K562 (cell line): ENCODE measurements around the gene PCDHB13. TPM values are rescaled to one million over a fixed set of nuclear protein-coding genes. Genes with fewer than 3 reads are reported as not detected.

Experiments
- ATAC-seq: fragments of 200-7000 bp; cut with Tn5 transposase; 3 replicates; pipeline ENCODE4 v1.9.1; 2020; ENCODE audit warnings: moderate library complexity
- BruUV-seq: library from RNA; stranded (reverse); fragments of 400-500 nt; replicated peaks from 2 replicates; lab custom pipeline; 2021; lab: Mats Ljungman, UMichigan
- CTCF ChIA-PET: fragments of 300-600 bp; formaldehyde crosslinking; extraction: SDS; loops from one replicate; lab custom pipeline; 2021; ENCODE audit warnings: low intra/inter-chr PET ratio; lab: Yijun Ruan, JAX
- POLR2A ChIA-PET: fragments of 300-600, 350-650 bp; sonication (Branson Sonifier 250); formaldehyde crosslinking; extraction: SDS; loops from one replicate; lab custom pipeline; 2021; ENCODE audit warnings: antibody characterized with exemption, inconsistent platforms; lab: Yijun Ruan, JAX
- DNase-seq, 4 experiments: peaks; one replicate each; pipeline versions ENCODE4 v3.0.0 to v3.0.0-alpha.2; 2011 to 2018; ENCODE audit warnings: low spot score in 3 of 4, mixed read lengths in 3 of 4; ENCODE audit errors: extremely low read depth in 1 of 4
- FAIRE-seq: peaks from 2 replicates; lab custom pipeline; 2011; peaks lifted over from hg19 to GRCh38; lab: Jason Lieb, UNC
- H2AFZ ChIP-seq: 2 replicates; pipeline ENCODE4 v1.6.0; 2011; ENCODE audit warnings: low read depth, low read length, control low read depth, inconsistent platforms
- H3K27ac ChIP-seq: fragments of 200-600 bp; 3 replicates; pipeline ENCODE4 v1.8.0; 2011; ENCODE audit warnings: low read depth, mild to moderate bottlenecking, control low read depth, inconsistent platforms, low read length, moderate library complexity, mixed read lengths; ENCODE audit errors: extremely low read depth
- H3K27me3 ChIP-seq, 2 experiments: fragments of 300-600 bp in 1 of 2; 2 replicates in 1 of 2; 3 replicates in 1 of 2; pipeline versions ENCODE4 v1.6.0 to v1.8.0; 2011; ENCODE audit warnings: inconsistent platforms in 2 of 2, low read length in 2 of 2, mild to moderate bottlenecking in 1 of 2, mixed read lengths in 1 of 2, moderate library complexity in 1 of 2; ENCODE audit not compliant: control insufficient read depth in 2 of 2, insufficient read depth in 2 of 2
- H3K36me3 ChIP-seq: fragments of 300-600 bp; 3 replicates; pipeline ENCODE4 v1.8.0; 2011; ENCODE audit warnings: mild to moderate bottlenecking, low read length, inconsistent platforms; ENCODE audit not compliant: control insufficient read depth, insufficient read depth
- H3K4me1 ChIP-seq, 2 experiments: fragments of 200-600 bp in 1 of 2; replicated peaks in 1 of 2; 2 replicates in 1 of 2; 3 replicates in 1 of 2; pipeline versions ENCODE4 v1.5.1 to v1.8.0; 2011; ENCODE audit warnings: inconsistent platforms in 2 of 2, low read length in 2 of 2, mild to moderate bottlenecking in 1 of 2, mixed read lengths in 1 of 2, moderate library complexity in 1 of 2; ENCODE audit not compliant: control insufficient read depth in 2 of 2, insufficient read depth in 2 of 2
- H3K4me2 ChIP-seq: 2 replicates; pipeline ENCODE4 v1.6.1; 2011; ENCODE audit warnings: low read length, control low read depth, inconsistent platforms, mixed read lengths; ENCODE audit not compliant: insufficient read depth
- H3K4me3 ChIP-seq: fragments of 200-600 bp; sonication (generic), shearing (Covaris generic); 2 replicates; pipeline ENCODE4 v1.5.1; 2016; ENCODE audit warnings: control low read depth, inconsistent platforms
- H3K79me2 ChIP-seq: fragments of 200-600 bp; 3 replicates; pipeline ENCODE4 v1.8.0; 2011; ENCODE audit warnings: low read length, inconsistent platforms; ENCODE audit not compliant: control insufficient read depth, insufficient read depth
- H3K9ac ChIP-seq, 2 experiments: 2 replicates each; pipeline versions ENCODE4 v1.6.0 to v1.6.1; 2011; ENCODE audit warnings: low read depth in 2 of 2, low read length in 2 of 2, control low read depth in 1 of 2, inconsistent platforms in 1 of 2, mild to moderate bottlenecking in 1 of 2, mixed read lengths in 1 of 2; ENCODE audit not compliant: insufficient read depth in 1 of 2
- H3K9me1 ChIP-seq: one replicate; pipeline ENCODE4 v1.6.0; 2011; ENCODE audit warnings: inconsistent platforms, mild to moderate bottlenecking, low read length, moderate library complexity; ENCODE audit not compliant: control insufficient read depth, insufficient read depth
- H3K9me3 ChIP-seq: replicated peaks from 2 replicates; pipeline ENCODE4 v1.5.1; 2011; ENCODE audit warnings: low read depth, low read length, inconsistent platforms; ENCODE audit not compliant: control insufficient read depth, insufficient read depth
- H4K20me1 ChIP-seq: replicated peaks from 2 replicates; pipeline ENCODE4 v1.6.1; 2011; ENCODE audit warnings: low read length, inconsistent platforms, mixed read lengths; ENCODE audit not compliant: control insufficient read depth, insufficient read depth
- PCBP1 ChIP-seq: fragments of 200-400 bp; formaldehyde crosslinking; IDR thresholded peaks from 2 replicates; pipeline ENCODE4 v1.6.1; 2018; ENCODE audit warnings: mild to moderate bottlenecking, low read depth, low read length; ENCODE audit not compliant: poor library complexity, severe bottlenecking
- ZNF274 ChIP-seq: IDR thresholded peaks from 2 replicates; pipeline ENCODE4 v1.6.1; 2011; ENCODE audit warnings: low read depth, mild to moderate bottlenecking, low read length, moderate library complexity, borderline replicate concordance
- WGBS: fragments of 100-300 bp; shearing (Covaris generic); methylation state at CpG from one replicate; pipeline ENCODE4 v1.1.6; 2016; ENCODE audit warnings: low coverage, mixed read lengths; ENCODE audit not compliant: insufficient coverage; ENCODE audit errors: missing lambda C conversion rate; 5-methylcytosine and 5-hydroxymethylcytosine counted together
- in situ Hi-C: fragments of 300-500 bp; cut with MboI; formaldehyde crosslinking; loops from 4 replicates; pipeline ENCODE4 v1.15.0; 2018; ENCODE audit warnings: inconsistent platforms, mixed read lengths
- intact Hi-C: fragments of 100-400 bp; cut with micrococcal nuclease; formaldehyde crosslinking; loops from 2 replicates; pipeline ENCODE4 v1.14.2; 2022
- polyA plus RNA-seq, 8 experiments: library from polyadenylated mRNA; depleted of rRNA in 4 of 8; stranded (reverse) in 5 of 8; unstranded in 3 of 8; fragments of >200 nt; fragmentation: Nextera tagmentation in 2 of 8; fragmentation: Illumina TruSeq in 1 of 8; extraction: Ambion mirVana in 2 of 8; extraction: Trizol in 1 of 8; gene quantifications; 2 replicates each; pipeline versions ENCODE4 v1.2.1 to v1.2.3, GENCODE V29; 2011 to 2014; ENCODE audit warnings: inconsistent platforms in 1 of 8, missing spikeins in 1 of 8
- total RNA-seq, 7 experiments: library from RNA; depleted of rRNA in 6 of 7; stranded (reverse); fragments of >200 nt in 6 of 7; fragmentation: Illumina TruSeq in 2 of 7; extraction: Trizol in 2 of 7; gene quantifications; 2 replicates each; pipeline versions ENCODE4 v1.2.1 to v1.2.3, GENCODE V29; 2011 to 2021; ENCODE audit warnings: low replicate concordance in 1 of 7

The PCDHB13 gene
- total and polyA plus RNA-seq, 9 of the 15 experiments (the other 6 are each of a cell fraction or from before 2014, with no cell fraction given): 0.01 TPM; not detected in 8

DNA sequence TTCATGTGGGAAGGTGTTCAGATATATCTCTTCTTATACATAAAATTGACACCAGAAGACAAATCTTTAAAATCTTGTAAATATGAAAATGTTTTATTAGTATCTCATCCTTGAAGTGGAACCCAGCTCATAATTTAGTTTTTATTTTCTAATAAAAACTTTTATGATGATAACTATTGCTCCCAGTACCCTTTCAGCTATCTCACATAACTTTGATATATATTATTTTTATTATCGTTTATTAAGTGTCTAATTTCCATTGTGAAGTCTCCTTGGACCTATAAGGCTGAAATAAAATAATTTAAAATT is 47.5 kb downstream of the PCDHB13 start:
- Histone ChIP-seq H3K9ac (no peak overlapping the region), H3K36me3 (no peaks in the 10 kb centered on the region), H3K4me3 (no peak overlapping the region), H2AFZ (no peak overlapping the region), H3K4me2 (no peak overlapping the region), H3K27ac (no peak overlapping the region), H3K9me1 (no peaks in the 10 kb centered on the region), H3K79me2 (no peaks in the 10 kb centered on the region), H3K9me3 (peaks cover 13% of the 10 kb centered on the region), H4K20me1 (no peaks in the 10 kb centered on the region), H3K4me1 (no peaks in the 10 kb centered on the region), H3K27me3 (no peaks in the 10 kb centered on the region)
- ChIA-PET POLR2A (interaction anchor here (0.6 kb wide), 1 partner anchor 65 kb away, joined by 3 read pairs; no protein-coding TSS in a partner anchor), CTCF (no interaction called here)
- intact Hi-C loops (no loop called here), in situ Hi-C loops (no loop called here)
- DNase-seq (no peak), FAIRE-seq (no peak), ATAC-seq (no peak)
- TF ChIP-seq ZNF274: peak; percentile 93; the same call in 1 of the 2 replicates
- TF ChIP-seq PCBP1: no peak
- no TSS peak for BruUV-seq
- WGBS: 0% methylated on average over 1 of the region's 1 CpG

Other genes with a start within 250 kb of the PCDHB13 start
Only the 7 nearest of the 37 such genes appear.
- gene PCDHB16, start 31.5 kb upstream of the PCDHB13 start, total RNA-seq (2014; rRNA removed): not detected in 2 replicates
- not detected in 2 replicates for gene PCDHB16, start 31.5 kb upstream of the PCDHB13 start, total RNA-seq (2014; rRNA removed; fragmentation: Illumina TruSeq; extraction: Trizol)
- gene PCDHB16, start 31.5 kb upstream of the PCDHB13 start, total RNA-seq (2015; rRNA removed; fragmentation: Illumina TruSeq; extraction: Trizol): not detected in 2 replicates
- gene PCDHB16, start 31.5 kb upstream of the PCDHB13 start, total RNA-seq (2021): not detected in 2 replicates
- gene PCDHB16, start 31.5 kb upstream of the PCDHB13 start, polyA plus RNA-seq (2011; rRNA removed): not detected in 2 replicates
- not detected in 2 replicates for gene PCDHB16, start 31.5 kb upstream of the PCDHB13 start, polyA plus RNA-seq (2014; fragmentation: Illumina TruSeq; extraction: Trizol)
- gene PCDHB16, start 31.5 kb upstream of the PCDHB13 start, polyA plus RNA-seq (2014; fragmentation: Nextera tagmentation; extraction: Ambion mirVana): not detected
- 0.05 TPM in 1 of 2 replicates, not detected in the other for gene PCDHB16, start 31.5 kb upstream of the PCDHB13 start, polyA plus RNA-seq (2014; rRNA removed)
- gene PCDHB9, start 26.8 kb upstream of the PCDHB13 start, total RNA-seq (2014; rRNA removed): not detected in 2 replicates
- not detected in 2 replicates for gene PCDHB9, start 26.8 kb upstream of the PCDHB13 start, total RNA-seq (2014; rRNA removed; fragmentation: Illumina TruSeq; extraction: Trizol)
- not detected in 2 replicates for gene PCDHB9, start 26.8 kb upstream of the PCDHB13 start, total RNA-seq (2015; rRNA removed; fragmentation: Illumina TruSeq; extraction: Trizol)
- gene PCDHB9, start 26.8 kb upstream of the PCDHB13 start, total RNA-seq (2021): not detected in 2 replicates
- not detected in 2 replicates for gene PCDHB9, start 26.8 kb upstream of the PCDHB13 start, polyA plus RNA-seq (2011; rRNA removed)
- not detected in 2 replicates for gene PCDHB9, start 26.8 kb upstream of the PCDHB13 start, polyA plus RNA-seq (2014; fragmentation: Illumina TruSeq; extraction: Trizol)
- gene PCDHB9, start 26.8 kb upstream of the PCDHB13 start, polyA plus RNA-seq (2014; fragmentation: Nextera tagmentation; extraction: Ambion mirVana): not detected
- not detected in 2 replicates for gene PCDHB9, start 26.8 kb upstream of the PCDHB13 start, polyA plus RNA-seq (2014; rRNA removed)
- not detected in 2 replicates for gene PCDHB10, start 21.6 kb upstream of the PCDHB13 start, total RNA-seq (2014; rRNA removed)
- gene PCDHB10, start 21.6 kb upstream of the PCDHB13 start, total RNA-seq (2014; rRNA removed; fragmentation: Illumina TruSeq; extraction: Trizol): not detected in 2 replicates
- gene PCDHB10, start 21.6 kb upstream of the PCDHB13 start, total RNA-seq (2015; rRNA removed; fragmentation: Illumina TruSeq; extraction: Trizol): not detected in 2 replicates
- gene PCDHB10, start 21.6 kb upstream of the PCDHB13 start, total RNA-seq (2021): not detected in 2 replicates
- gene PCDHB10, start 21.6 kb upstream of the PCDHB13 start, polyA plus RNA-seq (2011; rRNA removed): not detected in 2 replicates
- gene PCDHB10, start 21.6 kb upstream of the PCDHB13 start, polyA plus RNA-seq (2014; fragmentation: Illumina TruSeq; extraction: Trizol): not detected in 2 replicates
- gene PCDHB10, start 21.6 kb upstream of the PCDHB13 start, polyA plus RNA-seq (2014; fragmentation: Nextera tagmentation; extraction: Ambion mirVana): not detected
- gene PCDHB10, start 21.6 kb upstream of the PCDHB13 start, polyA plus RNA-seq (2014; rRNA removed): not detected in 2 replicates
- not detected in 2 replicates for gene PCDHB11, start 14.3 kb upstream of the PCDHB13 start, total RNA-seq (2014; rRNA removed)
- not detected in 2 replicates for gene PCDHB11, start 14.3 kb upstream of the PCDHB13 start, total RNA-seq (2014; rRNA removed; fragmentation: Illumina TruSeq; extraction: Trizol)
- gene PCDHB11, start 14.3 kb upstream of the PCDHB13 start, total RNA-seq (2015; rRNA removed; fragmentation: Illumina TruSeq; extraction: Trizol): not detected in 2 replicates
- not detected in 2 replicates for gene PCDHB11, start 14.3 kb upstream of the PCDHB13 start, total RNA-seq (2021)
- not detected in 2 replicates for gene PCDHB11, start 14.3 kb upstream of the PCDHB13 start, polyA plus RNA-seq (2011; rRNA removed)
- gene PCDHB11, start 14.3 kb upstream of the PCDHB13 start, polyA plus RNA-seq (2014; fragmentation: Illumina TruSeq; extraction: Trizol): not detected in 2 replicates
- gene PCDHB11, start 14.3 kb upstream of the PCDHB13 start, polyA plus RNA-seq (2014; fragmentation: Nextera tagmentation; extraction: Ambion mirVana): not detected
- not detected in 2 replicates for gene PCDHB11, start 14.3 kb upstream of the PCDHB13 start, polyA plus RNA-seq (2014; rRNA removed)
- gene PCDHB12, start 5.2 kb upstream of the PCDHB13 start, total RNA-seq (2014; rRNA removed): not detected in 2 replicates
- not detected in 2 replicates for gene PCDHB12, start 5.2 kb upstream of the PCDHB13 start, total RNA-seq (2014; rRNA removed; fragmentation: Illumina TruSeq; extraction: Trizol)
- gene PCDHB12, start 5.2 kb upstream of the PCDHB13 start, total RNA-seq (2015; rRNA removed; fragmentation: Illumina TruSeq; extraction: Trizol): not detected in 2 replicates
- gene PCDHB12, start 5.2 kb upstream of the PCDHB13 start, total RNA-seq (2021): not detected in 2 replicates
- gene PCDHB12, start 5.2 kb upstream of the PCDHB13 start, polyA plus RNA-seq (2011; rRNA removed): not detected in 2 replicates
- not detected in 2 replicates for gene PCDHB12, start 5.2 kb upstream of the PCDHB13 start, polyA plus RNA-seq (2014; fragmentation: Illumina TruSeq; extraction: Trizol)
- gene PCDHB12, start 5.2 kb upstream of the PCDHB13 start, polyA plus RNA-seq (2014; fragmentation: Nextera tagmentation; extraction: Ambion mirVana): not detected
- not detected in 2 replicates for gene PCDHB12, start 5.2 kb upstream of the PCDHB13 start, polyA plus RNA-seq (2014; rRNA removed)
- not detected in 2 replicates for gene PCDHB14, start 9.4 kb downstream of the PCDHB13 start, total RNA-seq (2014; rRNA removed)
- gene PCDHB14, start 9.4 kb downstream of the PCDHB13 start, total RNA-seq (2014; rRNA removed; fragmentation: Illumina TruSeq; extraction: Trizol): not detected in 2 replicates
- not detected in 2 replicates for gene PCDHB14, start 9.4 kb downstream of the PCDHB13 start, total RNA-seq (2015; rRNA removed; fragmentation: Illumina TruSeq; extraction: Trizol)
- gene PCDHB14, start 9.4 kb downstream of the PCDHB13 start, total RNA-seq (2021): not detected in 2 replicates
- not detected in 2 replicates for gene PCDHB14, start 9.4 kb downstream of the PCDHB13 start, polyA plus RNA-seq (2011; rRNA removed)
- gene PCDHB14, start 9.4 kb downstream of the PCDHB13 start, polyA plus RNA-seq (2014; fragmentation: Illumina TruSeq; extraction: Trizol): not detected in 2 replicates
- gene PCDHB14, start 9.4 kb downstream of the PCDHB13 start, polyA plus RNA-seq (2014; fragmentation: Nextera tagmentation; extraction: Ambion mirVana): not detected
- not detected in 2 replicates for gene PCDHB14, start 9.4 kb downstream of the PCDHB13 start, polyA plus RNA-seq (2014; rRNA removed)
- not detected in 2 replicates for gene PCDHB15, start 31.5 kb downstream of the PCDHB13 start, total RNA-seq (2014; rRNA removed)
- gene PCDHB15, start 31.5 kb downstream of the PCDHB13 start, total RNA-seq (2014; rRNA removed; fragmentation: Illumina TruSeq; extraction: Trizol): not detected in 2 replicates
- gene PCDHB15, start 31.5 kb downstream of the PCDHB13 start, total RNA-seq (2015; rRNA removed; fragmentation: Illumina TruSeq; extraction: Trizol): 0.04 TPM in 1 of 2 replicates, not detected in the other
- 0.07 TPM in 1 of 2 replicates, not detected in the other for gene PCDHB15, start 31.5 kb downstream of the PCDHB13 start, total RNA-seq (2021)
- gene PCDHB15, start 31.5 kb downstream of the PCDHB13 start, polyA plus RNA-seq (2011; rRNA removed): 0.15 TPM in 1 of 2 replicates, not detected in the other
- not detected in 2 replicates for gene PCDHB15, start 31.5 kb downstream of the PCDHB13 start, polyA plus RNA-seq (2014; fragmentation: Illumina TruSeq; extraction: Trizol)
- gene PCDHB15, start 31.5 kb downstream of the PCDHB13 start, polyA plus RNA-seq (2014; fragmentation: Nextera tagmentation; extraction: Ambion mirVana): not detected
- gene PCDHB15, start 31.5 kb downstream of the PCDHB13 start, polyA plus RNA-seq (2014; rRNA removed): 0.07 and 0.08 TPM in 2 replicates